Trophoblast cell (in vitro differentiated cells and primary cell): ENCODE data around the gene ERAP2.
A peak's percentile ranks its signal among the peaks of the same experiment; 100 is the strongest.

Experiments used
- DNase-seq, 2 donors: peaks; one replicate each; pipeline ENCODE4 v3.0.0-alpha.2; 2016
- H2AFZ ChIP-seq: 2 replicates; pipeline ENCODE4 v1.6.1; 2013; ENCODE audit warnings: low read length, moderate library complexity, mild to moderate bottlenecking; ENCODE audit not compliant: insufficient read depth, poor library complexity
- H2AK5ac ChIP-seq: 2 replicates; pipeline ENCODE4 v1.6.1; 2013; ENCODE audit warnings: mild to moderate bottlenecking, low read length
- H2BK120ac ChIP-seq: 2 replicates; pipeline ENCODE4 v1.6.1; 2013; ENCODE audit warnings: low read length, mild to moderate bottlenecking, moderate library complexity; ENCODE audit not compliant: insufficient read depth, poor library complexity
- H2BK12ac ChIP-seq: 2 replicates; pipeline ENCODE4 v1.6.1; 2013; ENCODE audit warnings: mild to moderate bottlenecking, low read length, moderate library complexity
- H2BK5ac ChIP-seq: 2 replicates; pipeline ENCODE4 v1.6.1; 2013; ENCODE audit warnings: low read length, low read depth, moderate library complexity, mild to moderate bottlenecking; ENCODE audit not compliant: poor library complexity
- H3K14ac ChIP-seq: 2 replicates; pipeline ENCODE4 v1.6.1; 2013; ENCODE audit warnings: mild to moderate bottlenecking, low read length
- H3K18ac ChIP-seq: 2 replicates; pipeline ENCODE4 v1.6.1; 2013; ENCODE audit warnings: mild to moderate bottlenecking, low read length
- H3K23ac ChIP-seq: 2 replicates; pipeline ENCODE4 v1.6.1; 2013; ENCODE audit warnings: low read length
- H3K27ac ChIP-seq: 2 replicates; pipeline ENCODE4 v1.5.1; 2013; ENCODE audit warnings: low read depth, mild to moderate bottlenecking, inconsistent platforms, low read length, moderate library complexity
- H3K27me3 ChIP-seq: 2 replicates; pipeline ENCODE4 v1.6.1; 2013; ENCODE audit warnings: inconsistent platforms, mild to moderate bottlenecking, low read length, moderate library complexity; ENCODE audit not compliant: insufficient read depth
- H3K36me3 ChIP-seq, 2 experiments: 1 replicate in 1 of 2; 2 replicates in 1 of 2; pipeline ENCODE4 v1.6.1; 2013; ENCODE audit warnings: low read length in 2 of 2, mild to moderate bottlenecking in 2 of 2, moderate library complexity in 1 of 2; ENCODE audit not compliant: insufficient read depth in 2 of 2, control insufficient read depth in 1 of 2
- H3K4ac ChIP-seq: 2 replicates; pipeline ENCODE4 v1.6.1; 2013; ENCODE audit warnings: low read depth, mild to moderate bottlenecking, low read length, moderate library complexity
- H3K4me1 ChIP-seq, 2 experiments: 1 replicate in 1 of 2; 2 replicates in 1 of 2; pipeline ENCODE4 v1.6.1; 2013; ENCODE audit warnings: low read length in 2 of 2, mild to moderate bottlenecking in 2 of 2, moderate library complexity in 1 of 2; ENCODE audit not compliant: insufficient read depth in 2 of 2, control insufficient read depth in 1 of 2
- H3K4me2 ChIP-seq: 2 replicates; pipeline ENCODE4 v1.6.1; 2013; ENCODE audit warnings: inconsistent platforms, mild to moderate bottlenecking, low read length, moderate library complexity
- H3K4me3 ChIP-seq: 2 replicates; pipeline ENCODE4 v1.5.1; 2013; ENCODE audit warnings: mild to moderate bottlenecking, low read depth, low read length, inconsistent platforms
- H3K79me1 ChIP-seq: one replicate; pipeline ENCODE4 v1.6.1; 2013; ENCODE audit warnings: low read length
- H3K79me2 ChIP-seq: 2 replicates; pipeline ENCODE4 v1.6.1; 2013; ENCODE audit warnings: low read length, mild to moderate bottlenecking; ENCODE audit not compliant: control insufficient read depth, insufficient read depth, poor library complexity
- H3K9ac ChIP-seq: 2 replicates; pipeline ENCODE4 v1.6.1; 2013; ENCODE audit warnings: mild to moderate bottlenecking, low read length
- H3K9me3 ChIP-seq: 2 replicates; pipeline ENCODE4 v1.6.1; 2013; ENCODE audit warnings: low read depth, mild to moderate bottlenecking, control low read depth, inconsistent platforms, low read length; ENCODE audit not compliant: insufficient read depth
- H4K12ac ChIP-seq: 2 replicates; pipeline ENCODE4 v1.6.1; 2013; ENCODE audit warnings: low read depth, mild to moderate bottlenecking, low read length, moderate library complexity
- H4K8ac ChIP-seq: 2 replicates; pipeline ENCODE4 v1.6.1; 2013; ENCODE audit warnings: low read depth, mild to moderate bottlenecking, low read length, moderate library complexity
- H4K91ac ChIP-seq: one replicate; pipeline ENCODE4 v1.6.1; 2013; ENCODE audit warnings: low read depth, mild to moderate bottlenecking, low read length, moderate library complexity
- WGBS: extraction: QIAGEN DNeasy Blood & Tissue Kit; methylation state at CpG from one replicate; pipeline ENCODE4 v1.1.7; 2013; ENCODE audit warnings: missing lambda C conversion rate; ENCODE audit not compliant: insufficient read length, insufficient coverage; ENCODE audit errors: extremely low coverage; 5-methylcytosine and 5-hydroxymethylcytosine counted together

Gene ERAP2

GRCh38 chr5:96943799-96944198 lies 67.5 kb downstream of the ERAP2 start:
- no peaks in the 10 kb centered on the region for H3K79me2 ChIP-seq
- H4K8ac ChIP-seq, result no peak overlapping the region
- H3K27ac ChIP-seq, result no peak overlapping the region
- H3K4me3 ChIP-seq, result no peak overlapping the region
- no peak overlapping the region for H3K4ac ChIP-seq
- H3K9ac ChIP-seq, result no peak overlapping the region
- no peaks in the 10 kb centered on the region for H3K79me1 ChIP-seq
- H2AK5ac ChIP-seq, result no peak overlapping the region
- H3K14ac ChIP-seq, result no peak overlapping the region
- H3K18ac ChIP-seq, result no peak overlapping the region
- no peak for DNase-seq
- H2BK12ac ChIP-seq, result no peak overlapping the region
- H3K9me3 ChIP-seq, result no peaks in the 10 kb centered on the region
- H2AFZ ChIP-seq, result no peak overlapping the region
- H3K4me1 ChIP-seq, result no peaks in the 10 kb centered on the region
- H3K36me3 ChIP-seq, result no peaks in the 10 kb centered on the region
- H2BK120ac ChIP-seq, result no peak overlapping the region
- no peaks in the 10 kb centered on the region for H3K27me3 ChIP-seq
- no peak overlapping the region for H4K12ac ChIP-seq
- no peak overlapping the region for H3K4me2 ChIP-seq
- peak overlapping the region; percentile 99 for H3K23ac ChIP-seq
- no CpG with 5 or more reads among the region's 1 CpG for WGBS
- no peak overlapping the region for H4K91ac ChIP-seq
- H2BK5ac ChIP-seq, result no peak overlapping the region

DNA sequence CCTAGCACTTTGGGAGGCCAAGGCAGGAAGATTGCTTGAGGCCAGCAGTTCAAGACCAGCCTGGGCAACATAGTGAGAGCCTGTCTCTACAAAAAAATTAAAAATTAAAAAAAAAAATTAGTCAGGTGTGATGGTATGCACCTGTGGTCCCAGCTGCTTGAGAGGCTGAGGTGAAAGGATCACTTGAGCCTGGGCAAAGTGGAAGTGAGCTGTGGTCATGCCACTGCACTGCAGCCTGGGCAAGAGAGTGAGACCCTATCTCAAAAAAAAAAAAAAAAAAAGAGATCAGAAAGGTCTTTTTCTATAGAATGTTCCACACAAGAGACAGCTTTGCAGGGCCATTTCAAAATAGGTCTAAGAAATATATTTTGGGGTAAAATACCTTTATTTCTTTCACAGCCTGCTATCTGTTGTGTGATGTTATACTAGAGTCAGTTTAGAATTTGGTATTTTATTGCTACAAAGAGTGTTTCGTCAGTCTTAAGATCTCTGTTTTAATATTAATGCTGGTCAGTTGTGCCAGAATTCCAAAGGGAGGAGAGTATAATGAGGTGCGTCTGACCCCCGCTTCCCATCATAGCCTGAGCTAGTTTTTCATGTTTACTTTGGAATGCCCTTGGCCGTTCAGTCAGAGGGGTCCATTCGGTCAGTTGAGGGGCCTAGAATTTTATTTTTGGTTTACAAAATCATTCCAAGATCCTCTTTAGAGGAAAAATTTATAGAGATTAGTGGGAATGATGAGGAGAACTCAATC lies 69.0 kb downstream of the ERAP2 start:
- Histone ChIP-seq H3K9ac (no peak overlapping the region), H3K4me2 (no peak overlapping the region), H3K18ac (no peak overlapping the region), H2AFZ (no peak overlapping the region), H2BK120ac (no peak overlapping the region), H3K4me1 (no peaks in the 10 kb centered on the region), H3K79me2 (no peaks in the 10 kb centered on the region), H3K27ac (no peak overlapping the region), H3K79me1 (no peaks in the 10 kb centered on the region), H3K23ac (no peak overlapping the region), H2BK5ac (no peak overlapping the region), H4K12ac (no peak overlapping the region), H4K8ac (no peak overlapping the region), H3K4ac (no peak overlapping the region), H4K91ac (no peak overlapping the region), H3K27me3 (no peaks in the 10 kb centered on the region), H3K36me3 (no peaks in the 10 kb centered on the region), H2BK12ac (no peak overlapping the region), H3K9me3 (peaks cover 2% of the 10 kb centered on the region), H3K14ac (no peak overlapping the region), H2AK5ac (no peak overlapping the region), H3K4me3 (no peak overlapping the region)
- no CpG with 5 or more reads among the region's 5 CpGs for WGBS
- no peak for DNase-seq

DNA sequence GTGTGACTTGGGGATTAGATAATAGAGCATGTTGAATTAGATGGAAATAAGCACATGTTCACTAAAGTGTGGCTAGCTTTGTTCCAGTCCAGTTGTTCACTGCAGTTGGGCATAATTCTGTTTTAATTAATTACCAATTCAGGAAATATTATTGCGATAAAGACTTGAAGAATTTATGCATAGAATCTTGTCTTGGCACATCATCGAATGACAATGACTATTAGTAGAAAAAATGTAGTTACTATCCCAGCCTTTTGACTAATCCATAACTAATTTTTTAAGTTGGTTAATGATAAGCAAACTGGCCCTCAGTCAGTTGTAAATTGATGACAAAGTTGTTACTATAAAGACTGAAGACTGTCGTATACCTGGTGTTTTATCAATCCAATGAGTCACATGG lies 70.1 kb downstream of the ERAP2 start:
- no peak overlapping the region for H4K8ac ChIP-seq
- H2BK120ac ChIP-seq, result no peak overlapping the region
- H3K9ac ChIP-seq, result no peak overlapping the region
- H4K91ac ChIP-seq, result no peak overlapping the region
- no peak overlapping the region for H3K4me2 ChIP-seq
- H3K4me1 ChIP-seq, result no peaks in the 10 kb centered on the region
- H2BK12ac ChIP-seq, result no peak overlapping the region
- no peak overlapping the region for H3K14ac ChIP-seq
- no peak overlapping the region for H3K4me3 ChIP-seq
- no peak overlapping the region for H3K4ac ChIP-seq
- no peak overlapping the region for H3K18ac ChIP-seq
- no peak overlapping the region for H3K27ac ChIP-seq
- no peaks in the 10 kb centered on the region for H3K79me2 ChIP-seq
- no peaks in the 10 kb centered on the region for H3K79me1 ChIP-seq
- H4K12ac ChIP-seq, result no peak overlapping the region
- no peaks in the 10 kb centered on the region for H3K27me3 ChIP-seq
- DNase-seq, result no peak
- H3K36me3 ChIP-seq, result no peaks in the 10 kb centered on the region
- no peak overlapping the region for H2AK5ac ChIP-seq
- H2AFZ ChIP-seq, result no peak overlapping the region
- H2BK5ac ChIP-seq, result no peak overlapping the region
- no CpG with 5 or more reads among the region's 3 CpGs for WGBS
- peaks cover 2% of the 10 kb centered on the region for H3K9me3 ChIP-seq
- no peak overlapping the region for H3K23ac ChIP-seq

- no peak overlapping the region for H3K23ac ChIP-seq
- no peak overlapping the region for H3K4me2 ChIP-seq
- H3K9ac ChIP-seq, result no peak overlapping the region
- H3K4me1 ChIP-seq, result peaks cover 2 to 3% of the 10 kb centered on the region in 2 experiments
- no peaks in the 10 kb centered on the region for H3K36me3 ChIP-seq
- H3K79me1 ChIP-seq, result no peaks in the 10 kb centered on the region
- no peak overlapping the region for H2BK120ac ChIP-seq
- no peak overlapping the region for H4K8ac ChIP-seq
- no peak overlapping the region for H4K12ac ChIP-seq
- no CpG with 5 or more reads among the region's 3 CpGs for WGBS
- peaks cover 2% of the 10 kb centered on the region for H3K9me3 ChIP-seq
- H3K79me2 ChIP-seq, result no peaks in the 10 kb centered on the region
- no peak overlapping the region for H3K4ac ChIP-seq
- no peak overlapping the region for H3K14ac ChIP-seq
- no peak overlapping the region for H2BK12ac ChIP-seq
- H3K27ac ChIP-seq, result no peak overlapping the region
- H2AK5ac ChIP-seq, result no peak overlapping the region
- DNase-seq, result peak; percentile 34 to 69
- no peak overlapping the region for H4K91ac ChIP-seq
- no peak overlapping the region for H2AFZ ChIP-seq
- H2BK5ac ChIP-seq, result no peak overlapping the region
- H3K4me3 ChIP-seq, result no peak overlapping the region
- H3K27me3 ChIP-seq, result no peaks in the 10 kb centered on the region
- H3K18ac ChIP-seq, result no peak overlapping the region
These were observed 75.9 kb downstream of the ERAP2 start for GRCh38 chr5:96952118-96952750.
